Esophagus muscularis mucosa (tissue), 4 donors: ENCODE results near the gene FANCC. TPM values are rescaled to one million over a fixed set of nuclear protein-coding genes. Genes with fewer than 3 reads are reported as not detected.

Source experiments
- DNase-seq: peaks from one replicate; pipeline ENCODE4 v3.0.0-alpha.2; 2017; ENCODE audit errors: extremely low spot score
- H3K27ac ChIP-seq, 4 donors: fragments of 200-600 bp; sonication (generic); replicated peaks in 1 of 4; 1 replicate in 3 of 4; 2 replicates in 1 of 4; pipeline ENCODE4 v1.5.1; 2016 to 2019; ENCODE audit warnings: mild to moderate bottlenecking in 1 of 4
- H3K27me3 ChIP-seq, 4 donors: fragments of 200-600 bp; sonication (generic); one replicate each; pipeline versions ENCODE4 v1.5.1 to v1.6.0; 2016 to 2019
- H3K36me3 ChIP-seq, 4 donors: fragments of 200-600 bp; sonication (generic); one replicate each; pipeline ENCODE4 v1.5.1; 2016 to 2019
- H3K4me1 ChIP-seq, 4 donors: fragments of 200-600 bp; sonication (generic); one replicate each; pipeline ENCODE4 v1.5.1; 2016 to 2019
- H3K4me3 ChIP-seq, 4 donors: fragments of 200-600 bp; sonication (generic); 1 replicate in 2 of 4; 2 replicates in 2 of 4; pipeline ENCODE4 v1.5.1; 2016 to 2019; ENCODE audit warnings: mild to moderate bottlenecking in 4 of 4, moderate library complexity in 1 of 4
- H3K9me3 ChIP-seq, 4 donors: fragments of 200-600 bp; sonication (generic); 1 replicate in 3 of 4; 2 replicates in 1 of 4; pipeline ENCODE4 v1.5.1; 2016 to 2019
- EP300 ChIP-seq: sonication (generic); formaldehyde crosslinking; IDR thresholded peaks from one replicate; pipeline ENCODE4 v1.6.1; 2017; ENCODE audit warnings: antibody characterized with exemption
- POLR2A ChIP-seq: fragments of 450-650 bp; IDR thresholded peaks from one replicate; pipeline ENCODE4 v1.6.1; 2017; ENCODE audit warnings: antibody characterized with exemption, moderate library complexity, mild to moderate bottlenecking, low read depth
- POLR2AphosphoS5 ChIP-seq, 2 donors: sonication (generic); formaldehyde crosslinking; IDR thresholded peaks; one replicate each; pipeline ENCODE4 v1.6.1; 2017; ENCODE audit warnings: antibody characterized with exemption in 2 of 2
- WGBS: methylation state at CpG from one replicate; pipeline ENCODE4 v1.1.5; 2018; 5-methylcytosine and 5-hydroxymethylcytosine counted together
- intact Hi-C: fragments of 100-400 bp; cut with DNase I; formaldehyde crosslinking; loops from one replicate; pipeline ENCODE4 v1.15.1; 2023
- small RNA-seq, 3 donors: library from RNA; depleted of rRNA; stranded (forward); fragments of <200 nt; gene quantifications; one replicate each; pipeline ENCODE3, GENCODE V24; 2016
- total RNA-seq, 4 donors: library from RNA; depleted of rRNA; stranded (reverse); fragments of >200 nt; gene quantifications; one replicate each; pipeline versions ENCODE4 v1.1.0 to v1.2.1, GENCODE V29; 2016
- TF ChIP-seq, protein P1 (sequence below), 3 experiments: fragments of 200-600 bp in 2 of 3; fragments of 450-650 bp in 1 of 3; sonication (generic) in 2 of 3; IDR thresholded peaks; one replicate each; pipeline ENCODE4 v1.5.1; 2017 to 2019; ENCODE audit warnings: antibody characterized with exemption in 3 of 3, mild to moderate bottlenecking in 2 of 3, moderate library complexity in 1 of 3

FANCC gene
- total RNA-seq, 4 donors from 2014 or later, result 5.3 to 9.5 (median 6.8) TPM

DNA sequence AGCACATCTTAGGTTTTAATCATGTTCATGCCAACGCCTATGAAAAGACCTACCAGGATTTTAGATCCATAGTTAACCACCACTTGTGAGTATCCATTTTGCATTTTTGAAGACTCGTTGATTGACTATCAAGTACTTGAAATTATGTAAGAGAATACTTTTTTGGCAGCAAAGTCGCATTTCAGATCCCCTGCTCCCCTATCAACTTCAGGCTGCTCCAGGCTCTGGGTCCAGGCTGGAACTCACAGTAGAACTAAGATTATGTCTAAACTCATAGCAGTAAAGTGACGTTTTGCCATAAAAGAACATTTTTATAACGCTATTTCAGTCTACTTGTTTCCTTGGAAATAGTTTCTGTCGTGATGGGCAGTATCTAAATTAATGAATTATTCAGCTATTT is 267.7 kb downstream of the FANCC start:
- Histone ChIP-seq H3K9me3 (no peaks in the 10 kb centered on the region), H3K4me1 (peaks cover 78 to 99% (median 95%) of the 10 kb centered on the region in 4 donors), H3K36me3 (peaks cover 0 to 8% (median 3%) of the 10 kb centered on the region in 4 donors), H3K4me3 (peak overlapping the region; percentile 58 to 65 (median 64)), H3K27ac (peak overlapping the region; percentile 86 to 95 (median 87)), H3K27me3 (no peaks in the 10 kb centered on the region)
- intact Hi-C loops, result no loop called here
- no peak for TF ChIP-seq POLR2AphosphoS5 (IDR thresholded peaks at IDR 0.05)
- TF ChIP-seq POLR2A, result no peak
- TF ChIP-seq, protein P1, sequence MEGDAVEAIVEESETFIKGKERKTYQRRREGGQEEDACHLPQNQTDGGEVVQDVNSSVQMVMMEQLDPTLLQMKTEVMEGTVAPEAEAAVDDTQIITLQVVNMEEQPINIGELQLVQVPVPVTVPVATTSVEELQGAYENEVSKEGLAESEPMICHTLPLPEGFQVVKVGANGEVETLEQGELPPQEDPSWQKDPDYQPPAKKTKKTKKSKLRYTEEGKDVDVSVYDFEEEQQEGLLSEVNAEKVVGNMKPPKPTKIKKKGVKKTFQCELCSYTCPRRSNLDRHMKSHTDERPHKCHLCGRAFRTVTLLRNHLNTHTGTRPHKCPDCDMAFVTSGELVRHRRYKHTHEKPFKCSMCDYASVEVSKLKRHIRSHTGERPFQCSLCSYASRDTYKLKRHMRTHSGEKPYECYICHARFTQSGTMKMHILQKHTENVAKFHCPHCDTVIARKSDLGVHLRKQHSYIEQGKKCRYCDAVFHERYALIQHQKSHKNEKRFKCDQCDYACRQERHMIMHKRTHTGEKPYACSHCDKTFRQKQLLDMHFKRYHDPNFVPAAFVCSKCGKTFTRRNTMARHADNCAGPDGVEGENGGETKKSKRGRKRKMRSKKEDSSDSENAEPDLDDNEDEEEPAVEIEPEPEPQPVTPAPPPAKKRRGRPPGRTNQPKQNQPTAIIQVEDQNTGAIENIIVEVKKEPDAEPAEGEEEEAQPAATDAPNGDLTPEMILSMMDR (IDR thresholded peaks at IDR 0.05), result no peak
- TF ChIP-seq EP300, result no peak
- no peak for DNase-seq
- WGBS, result 57% methylated on average over 6 of the region's 6 CpGs

Small RNAs within 50 kb of the gene (small RNA-seq; reads per million reads assigned to genes)
- gene MIR23B, result 2,188 to 4,384 (median 2,276) reads per million in 3 donors
- 21,637 to 25,561 (median 24,079) reads per million in 3 donors for gene MIR27B
- 0 reads per million in 3 donors for gene MIR3074
- 0 reads per million in 3 donors for gene MIR6081
- gene RNA5SP288, result 29.5 to 110 (median 36.9) reads per million in 3 donors

Other genes starting within 250 kb of the FANCC start
- gene PTCH1, start 199.3 kb upstream of the FANCC start, total RNA-seq, result 10 to 100 TPM; 10.8 to 25.1 (median 16.9) TPM